ENCODE results near the gene FARP1.
"Not testable (repeated sequence)": the region's sequence is repeated elsewhere in the genome, so short reads cannot be mapped to it uniquely, and the experiment has no call there.

Gene FARP1

DNA sequence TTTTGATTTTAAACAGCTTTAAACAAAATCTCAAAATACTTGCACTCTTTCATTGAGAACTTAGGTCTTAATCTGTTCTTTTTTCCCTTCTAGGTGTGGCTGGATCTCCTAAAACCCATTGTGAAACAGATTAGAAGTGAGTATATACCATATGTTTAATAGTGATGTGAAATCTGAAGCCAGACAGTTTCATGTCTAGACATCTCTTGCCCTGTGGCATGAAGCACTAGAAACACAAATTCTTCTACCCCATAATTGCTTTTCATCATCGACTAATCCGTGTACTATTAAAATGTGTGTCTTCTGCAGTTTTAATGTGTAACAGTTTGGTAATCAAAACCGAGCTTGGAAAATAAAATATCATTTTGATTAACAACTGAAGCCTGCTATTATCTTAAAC is 222.4 kb downstream of the FARP1 start:
- DNase-seq (ENCODE audit: low read depth in 3 of 3): no peak

DNA sequence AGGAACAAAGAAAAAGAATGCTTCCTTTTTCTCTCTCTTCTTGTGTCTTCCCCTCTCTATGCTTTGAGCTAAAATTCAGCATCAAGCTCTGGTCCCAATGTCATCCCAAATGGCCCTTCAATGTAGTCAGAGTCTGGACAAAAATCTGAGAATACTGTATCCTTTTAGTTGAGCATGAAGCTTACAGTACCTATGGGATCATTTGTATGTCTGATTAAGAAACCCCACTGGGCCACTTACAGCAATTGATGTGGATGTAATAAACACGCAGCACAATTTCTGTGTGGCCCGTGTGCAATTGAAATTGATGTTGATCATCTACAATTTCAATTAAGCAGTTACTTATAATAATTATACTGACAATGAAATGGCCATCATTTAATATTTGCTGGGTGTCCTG is 223.1 kb downstream of the FARP1 start:
- no peak for DNase-seq (ENCODE audit: low read depth in 3 of 3)

DNA sequence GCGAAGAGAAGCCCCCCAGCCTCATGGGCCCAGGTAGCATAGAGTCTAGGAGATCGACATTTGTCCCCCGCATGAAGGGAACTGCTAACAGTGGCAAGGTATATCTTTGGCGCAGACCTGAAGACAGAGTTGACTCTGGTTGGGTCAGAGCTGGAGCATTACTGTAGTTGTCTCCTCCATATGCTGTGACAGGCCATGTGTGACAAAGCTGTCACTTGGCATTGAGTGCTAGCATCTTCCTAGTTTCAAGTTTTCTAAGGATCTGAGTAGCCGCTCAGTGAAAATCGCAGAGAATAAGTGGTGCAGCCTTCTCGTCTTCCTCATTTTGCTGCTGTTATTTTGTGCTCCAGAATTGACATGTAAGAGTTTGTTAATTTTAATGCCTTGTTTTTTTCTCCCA is 223.5 kb downstream of the FARP1 start:
- no peak for DNase-seq (ENCODE audit: low read depth in 3 of 3)

DNA sequence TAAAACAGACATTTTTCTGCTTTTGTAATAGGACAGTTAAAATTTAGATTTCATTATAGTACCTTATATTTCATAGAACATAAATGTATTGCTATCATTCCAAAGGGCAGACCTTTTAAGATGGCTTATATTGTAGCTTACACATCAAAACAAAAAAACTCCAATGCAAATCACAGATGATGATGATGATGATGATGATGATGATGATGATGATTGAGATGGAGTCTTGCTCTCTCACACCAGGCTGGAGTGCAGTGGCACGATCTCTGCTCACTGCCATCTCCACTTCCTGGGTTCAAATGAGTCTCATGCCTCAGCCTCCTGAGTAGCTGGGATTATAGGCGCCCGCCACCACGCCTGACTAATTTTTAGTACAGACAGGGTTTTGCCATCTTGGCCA is 224.1 kb downstream of the FARP1 start:
- DNase-seq (ENCODE audit: low read depth in 3 of 3): no peak

DNA sequence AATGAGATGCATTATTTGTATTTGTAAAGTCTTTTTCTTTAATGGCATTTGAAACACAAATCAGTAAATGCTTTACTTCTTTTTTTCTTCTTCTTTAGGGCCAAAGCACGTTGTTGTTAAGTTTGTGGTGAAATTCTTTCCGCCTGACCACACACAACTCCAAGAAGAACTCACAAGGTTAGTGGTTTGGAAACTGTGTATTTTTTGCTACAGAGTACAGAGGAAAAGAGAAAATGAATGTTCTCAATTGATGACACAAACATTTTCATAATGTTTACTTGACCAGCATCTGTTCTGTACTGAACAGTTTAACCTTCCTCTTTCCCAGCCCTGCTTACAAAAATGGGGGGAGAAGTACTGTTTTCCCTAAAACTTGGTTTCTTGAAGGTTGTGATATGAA is 225.1 kb downstream of the FARP1 start:
- DNase-seq (ENCODE audit: low read depth in 3 of 3): no peak

DNA sequence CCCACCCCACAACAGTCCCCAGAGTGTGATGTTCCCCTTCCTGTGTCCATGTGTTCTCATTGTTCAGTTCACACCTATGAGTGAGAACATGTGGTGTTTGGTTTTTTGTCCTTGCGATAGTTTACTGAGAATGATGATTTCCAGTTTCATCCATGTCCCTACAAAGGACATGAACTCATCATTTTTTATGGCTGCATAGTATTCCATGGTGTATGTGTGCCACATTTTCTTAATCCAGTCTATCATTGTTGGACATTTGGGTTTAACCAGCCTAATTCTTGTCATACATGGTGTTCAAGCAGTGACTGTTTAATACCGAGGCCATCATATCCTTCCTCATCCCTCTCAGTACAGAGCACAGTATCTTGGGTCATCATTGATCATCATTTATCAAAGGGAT is 226.6 kb downstream of the FARP1 start:
- DNase-seq (ENCODE audit: low read depth in 3 of 3): not testable (repeated sequence)

DNA sequence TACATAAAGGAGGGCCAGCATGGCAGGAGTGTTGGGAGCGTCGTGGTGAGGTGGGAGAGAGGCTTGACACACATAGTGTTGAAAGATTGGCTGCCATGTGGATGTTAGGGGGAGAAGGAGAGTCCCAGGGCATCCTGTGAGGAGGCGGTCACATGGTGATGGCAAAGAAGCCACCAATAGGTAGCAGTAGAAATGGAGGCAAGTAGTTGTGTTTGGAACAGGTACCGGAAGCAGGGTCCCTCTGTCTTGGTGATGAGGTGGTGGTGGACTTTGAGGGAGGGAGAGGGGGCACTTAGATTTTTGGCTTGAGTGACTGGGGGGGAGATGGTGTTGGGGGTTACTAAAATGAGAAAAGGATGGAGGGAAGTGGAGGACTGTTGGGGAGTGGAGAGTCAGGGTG is 227.4 kb downstream of the FARP1 start:
- DNase-seq (ENCODE audit: low read depth in 3 of 3): no peak

DNA sequence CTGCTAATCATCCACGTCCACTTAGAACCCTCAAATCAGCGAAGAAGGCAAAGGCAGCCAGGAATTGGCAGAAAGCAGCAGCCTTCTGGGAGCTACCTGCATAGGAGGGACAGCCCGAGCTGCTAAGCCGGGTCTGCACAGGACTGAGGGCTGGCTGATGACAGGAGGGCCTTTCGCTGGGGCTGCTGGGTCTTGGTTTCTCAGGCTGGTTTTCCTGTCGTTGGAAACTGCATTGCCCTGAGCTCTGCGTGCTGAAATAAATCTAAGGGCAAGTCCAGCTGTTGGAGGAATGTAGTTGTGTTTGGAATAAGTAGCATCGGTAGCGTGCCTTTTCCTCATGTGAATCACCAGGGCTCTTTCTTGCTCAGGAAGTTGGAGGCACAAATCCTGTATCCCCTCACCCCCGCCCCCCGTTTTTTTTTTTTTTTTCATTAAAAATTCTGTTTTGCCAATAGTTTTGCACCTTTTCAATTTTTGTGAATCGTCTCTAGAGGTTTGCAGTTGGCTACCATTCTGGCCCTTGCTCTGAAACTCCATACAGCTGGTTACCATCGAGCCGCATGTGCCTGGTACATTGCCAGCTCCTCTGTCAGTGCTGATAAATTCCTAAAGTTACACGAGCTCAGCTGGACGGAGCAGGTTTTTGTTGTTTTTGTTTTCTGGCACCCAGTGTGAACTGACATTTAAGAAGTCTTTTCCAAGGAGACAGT is 228.1 kb downstream of the FARP1 start:
- DNase-seq (ENCODE audit: low read depth in 3 of 3): no peak

DNA sequence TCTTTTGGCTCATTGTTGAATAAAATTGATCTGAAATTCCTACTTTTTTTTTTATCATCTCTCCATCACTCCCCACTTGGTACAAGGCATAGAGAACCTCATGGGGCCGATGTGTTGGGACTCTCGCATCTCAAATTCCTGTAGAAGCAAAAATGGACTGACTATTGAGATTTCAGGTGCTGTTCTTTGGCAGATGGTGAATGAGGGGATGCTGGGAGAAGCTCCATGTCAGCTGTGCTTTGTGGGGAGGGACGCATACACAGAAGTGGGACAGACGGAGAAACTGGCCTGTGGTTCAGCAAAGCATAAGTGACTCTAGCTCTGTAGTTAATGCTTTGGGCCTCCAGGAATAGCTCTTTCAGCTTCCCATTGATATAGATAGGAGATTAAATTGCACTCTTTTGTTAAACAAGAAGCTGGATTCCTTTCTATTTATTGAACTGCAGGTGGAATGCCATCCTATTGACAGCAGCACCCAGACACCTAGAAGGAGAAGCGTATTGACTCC is 228.7 kb downstream of the FARP1 start:
- DNase-seq (ENCODE audit: low read depth in 3 of 3): no peak

DNA sequence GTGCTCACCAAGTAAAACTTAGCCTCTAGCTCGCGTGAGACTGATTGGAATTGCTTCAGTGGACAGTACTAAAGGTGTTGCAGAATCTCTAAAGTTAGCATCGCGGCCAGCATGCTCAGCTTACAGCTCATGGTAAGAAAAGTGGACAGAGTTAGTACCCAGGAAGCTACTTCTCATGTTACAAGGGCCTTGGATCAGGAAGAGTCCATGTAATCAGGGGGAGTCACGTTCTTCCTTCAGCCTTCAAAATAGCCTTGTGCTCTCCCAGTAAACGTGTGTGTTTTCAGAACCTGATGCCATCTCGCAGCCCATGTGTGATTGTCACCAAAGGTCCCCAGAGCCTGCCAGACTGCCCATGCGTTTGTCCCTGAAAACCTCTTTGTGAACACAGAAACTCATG is 230.0 kb downstream of the FARP1 start:
- no peak for DNase-seq (ENCODE audit: low read depth in 3 of 3)

DNA sequence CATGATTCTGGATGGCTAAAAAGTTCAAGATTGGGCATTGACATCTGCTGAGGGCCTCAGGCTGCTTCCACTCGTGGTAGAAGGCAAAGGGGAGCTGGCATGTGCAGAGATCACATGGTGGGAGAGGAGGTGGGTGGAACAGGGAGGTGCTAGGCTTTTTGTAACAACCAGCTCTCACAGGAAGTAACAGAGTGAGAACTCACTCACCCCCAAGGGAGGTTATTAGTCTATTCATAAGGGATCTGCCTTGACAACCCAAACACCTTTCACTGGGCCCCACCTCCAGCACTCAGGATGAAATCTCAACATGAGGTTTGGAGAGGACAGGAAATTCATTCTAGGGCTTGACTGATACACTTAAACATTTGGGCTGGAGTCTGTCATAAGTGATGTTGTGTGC is 231.9 kb downstream of the FARP1 start:
- DNase-seq (ENCODE audit: low read depth in 3 of 3): no peak

DNA sequence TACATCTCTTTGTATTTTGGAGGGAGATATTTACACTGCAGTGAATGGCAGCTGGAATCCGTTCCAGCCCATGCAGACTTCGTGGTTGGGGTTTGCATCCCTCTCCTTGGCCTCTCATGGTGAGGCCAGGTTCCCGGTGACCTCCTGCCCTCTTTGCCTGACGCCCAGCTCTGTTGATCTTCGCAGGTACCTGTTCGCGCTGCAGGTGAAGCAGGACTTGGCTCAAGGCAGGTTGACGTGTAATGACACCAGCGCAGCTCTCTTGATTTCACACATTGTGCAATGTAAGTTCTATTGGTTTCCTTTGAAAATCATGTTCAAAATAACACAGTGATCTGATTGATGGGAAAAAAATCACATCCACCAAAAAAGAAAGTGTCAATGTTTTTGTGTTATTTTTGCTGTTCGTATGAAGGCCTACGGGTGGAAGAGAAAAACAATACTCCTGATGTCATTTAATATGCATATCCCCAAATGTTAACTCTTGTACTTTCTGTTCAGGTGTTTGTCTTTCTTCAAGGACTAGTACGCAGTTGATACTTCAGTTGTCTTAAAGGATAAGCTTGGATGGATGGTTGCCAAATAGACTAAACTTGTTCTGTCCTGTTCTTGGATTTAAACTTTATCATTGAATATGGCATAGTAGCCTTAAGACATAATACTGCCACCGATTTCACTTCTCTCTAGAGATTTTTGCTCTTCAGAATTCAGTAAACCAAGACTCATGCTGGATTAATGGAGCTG is 234.9 kb downstream of the FARP1 start:
- no peak for DNase-seq (ENCODE audit: low read depth in 3 of 3)

DNA sequence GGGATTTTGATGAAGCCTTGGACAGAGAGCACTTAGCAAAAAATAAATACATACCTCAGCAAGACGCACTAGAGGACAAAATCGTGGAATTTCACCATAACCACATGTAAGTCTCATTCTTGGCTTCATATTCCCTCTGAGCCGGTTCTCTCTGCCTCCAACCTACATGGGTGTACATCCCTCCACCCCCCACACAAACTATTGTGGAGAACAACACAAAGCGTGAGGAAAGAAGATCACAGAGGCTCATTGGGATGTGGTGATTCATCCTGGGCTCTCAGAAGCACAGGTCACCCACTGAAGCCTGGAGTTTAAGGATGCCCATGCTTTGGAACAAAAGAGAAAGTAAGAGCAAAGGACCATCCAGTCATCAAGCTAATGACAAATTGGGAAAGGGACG is 241.8 kb downstream of the FARP1 start:
- DNase-seq (ENCODE audit: low read depth in 3 of 3): no peak

DNA sequence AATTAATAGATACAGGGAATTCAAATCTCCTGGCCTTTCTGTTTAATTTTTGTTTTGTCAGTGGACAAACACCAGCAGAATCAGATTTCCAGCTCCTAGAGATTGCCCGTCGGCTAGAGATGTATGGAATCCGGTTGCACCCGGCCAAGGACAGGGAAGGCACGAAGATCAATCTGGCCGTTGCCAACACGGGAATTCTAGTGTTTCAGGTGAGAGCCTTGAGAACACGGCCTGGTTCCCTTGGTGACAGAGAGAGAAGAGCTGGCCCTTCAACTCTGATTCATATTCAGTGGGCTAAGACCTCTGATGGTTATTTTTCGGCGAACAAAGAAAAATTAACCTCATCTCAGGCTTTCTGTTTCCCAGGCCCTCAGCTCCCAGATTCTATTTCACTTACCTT is 242.7 kb downstream of the FARP1 start:
- no peak for DNase-seq (ENCODE audit: low read depth in 3 of 3)

DNA sequence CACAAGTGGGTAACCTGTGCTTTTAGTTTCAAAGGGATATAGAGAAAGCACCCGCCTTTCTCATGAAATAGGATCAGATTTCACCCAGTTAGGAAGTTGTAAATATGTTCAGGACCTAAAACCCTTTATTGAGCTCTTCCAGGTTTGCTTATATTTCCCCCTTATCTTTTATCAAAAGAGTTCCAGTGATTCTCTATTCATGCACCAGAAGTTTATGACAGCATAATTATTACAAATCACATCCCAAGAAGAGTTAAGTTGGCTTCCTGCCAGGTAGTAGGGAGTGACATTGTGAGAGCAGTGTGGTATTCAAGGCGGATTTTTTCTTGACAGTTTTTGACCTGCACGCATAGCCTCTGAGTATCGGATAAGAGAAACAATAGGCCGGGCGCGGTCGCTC is 243.7 kb downstream of the FARP1 start:
- DNase-seq (ENCODE audit: low read depth in 3 of 3): no peak

DNA sequence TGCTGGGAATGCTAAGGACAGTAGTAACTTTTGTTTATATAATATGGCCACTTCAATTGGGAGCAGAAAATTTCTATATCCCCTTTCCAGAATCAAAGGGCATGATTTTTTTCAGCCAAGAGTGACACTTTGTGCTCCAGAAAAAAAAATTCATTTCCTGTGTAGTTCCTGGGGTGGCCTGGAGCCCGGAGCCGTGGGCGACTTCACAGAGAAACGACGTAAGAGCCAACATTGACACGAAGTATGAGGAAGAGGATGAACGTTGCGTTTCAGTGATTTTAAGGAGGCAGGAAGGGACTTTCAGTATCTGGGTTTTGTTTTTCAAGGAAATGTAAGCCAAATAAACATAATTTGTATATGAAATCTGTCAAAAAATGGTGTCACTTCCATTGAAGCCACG is 246.4 kb downstream of the FARP1 start:
- no peak for DNase-seq (ENCODE audit: low read depth in 3 of 3)

DNA sequence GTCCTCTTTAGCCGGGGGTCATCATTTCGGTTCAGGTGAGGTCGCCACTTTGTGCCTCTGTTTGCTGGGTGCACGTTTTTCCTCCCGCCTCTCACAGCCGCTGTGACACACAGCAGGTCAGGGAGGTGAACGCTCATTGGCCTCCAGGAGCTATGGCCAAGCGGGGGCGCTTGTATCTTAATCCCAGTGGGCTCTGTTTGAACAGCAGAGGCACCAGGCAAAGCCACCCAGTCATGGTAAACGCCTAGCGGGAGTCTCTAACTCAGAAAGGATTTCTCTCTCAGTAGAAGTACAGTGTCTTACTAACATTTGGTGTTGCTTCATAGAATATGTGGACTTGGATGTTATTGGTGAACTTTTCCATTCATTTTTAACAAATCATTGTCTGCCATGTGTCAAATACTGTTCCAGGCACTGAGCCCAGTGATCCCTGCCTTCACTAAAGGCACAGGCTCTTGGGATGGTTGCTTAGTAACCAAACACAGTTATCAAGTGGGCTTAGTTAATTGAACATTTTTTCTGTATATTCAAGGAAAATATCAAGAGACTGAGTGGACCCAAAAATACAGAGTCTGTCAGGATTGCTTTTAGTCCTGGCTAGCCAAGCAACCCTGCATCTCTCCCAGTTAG is 247.3 kb downstream of the FARP1 start:
- DNase-seq (ENCODE audit: low read depth in 3 of 3): no peak

DNA sequence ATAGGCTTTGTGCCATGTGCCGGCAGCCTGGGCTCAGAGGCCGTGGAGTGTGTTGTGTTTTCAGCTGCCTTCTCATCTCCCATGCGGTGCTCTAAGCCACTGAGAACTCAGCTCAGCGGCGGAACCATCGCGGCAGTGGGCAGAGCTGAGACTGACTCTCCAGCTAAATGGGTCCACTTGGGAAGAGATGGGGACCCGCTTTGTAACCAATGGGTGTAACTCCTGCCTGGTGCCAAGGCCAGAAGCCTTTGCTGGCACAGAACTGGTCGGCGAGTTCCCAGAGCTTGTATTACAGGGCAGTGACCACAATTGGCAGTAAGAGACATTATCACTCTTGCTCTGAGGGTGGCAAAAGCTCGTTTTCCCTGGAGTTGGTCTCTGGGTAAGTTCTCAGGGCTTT is 251.0 kb downstream of the FARP1 start:
- no peak for DNase-seq (ENCODE audit: low read depth in 3 of 3)

DNA sequence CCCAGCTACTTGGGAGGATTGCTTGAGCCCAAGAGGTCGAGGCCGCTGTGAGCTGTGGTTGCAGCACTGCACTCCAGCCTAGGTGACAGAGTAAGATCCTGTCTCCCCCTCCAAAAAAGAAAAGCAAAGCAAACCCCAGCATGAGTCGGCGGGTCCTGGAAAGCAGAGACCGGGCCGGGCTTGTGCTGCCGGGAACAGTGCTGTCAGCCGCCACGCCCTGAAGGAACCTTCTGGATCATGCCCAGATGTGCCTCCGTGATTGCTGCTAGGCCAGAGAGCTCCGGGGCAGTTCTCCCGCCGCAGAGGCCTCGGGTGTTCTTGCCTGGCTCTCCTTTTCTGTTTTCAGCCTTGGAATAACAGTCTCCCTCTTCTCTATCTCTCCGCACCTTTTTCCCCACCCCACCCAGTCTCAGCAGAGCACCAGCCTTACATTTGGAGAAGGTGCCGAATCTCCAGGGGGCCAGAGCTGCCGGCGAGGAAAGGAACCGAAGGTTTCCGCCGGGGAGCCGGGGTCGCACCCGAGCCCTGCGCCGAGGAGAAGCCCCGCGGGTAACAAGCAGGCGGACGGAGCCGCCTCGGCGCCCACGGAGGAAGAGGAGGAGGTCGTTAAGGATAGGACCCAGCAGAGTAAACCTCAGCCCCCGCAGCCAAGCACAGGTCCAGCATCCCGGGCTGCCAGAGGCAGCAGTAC is 252.1 kb downstream of the FARP1 start:
- no peak for DNase-seq (ENCODE audit: low read depth in 3 of 3)

DNA sequence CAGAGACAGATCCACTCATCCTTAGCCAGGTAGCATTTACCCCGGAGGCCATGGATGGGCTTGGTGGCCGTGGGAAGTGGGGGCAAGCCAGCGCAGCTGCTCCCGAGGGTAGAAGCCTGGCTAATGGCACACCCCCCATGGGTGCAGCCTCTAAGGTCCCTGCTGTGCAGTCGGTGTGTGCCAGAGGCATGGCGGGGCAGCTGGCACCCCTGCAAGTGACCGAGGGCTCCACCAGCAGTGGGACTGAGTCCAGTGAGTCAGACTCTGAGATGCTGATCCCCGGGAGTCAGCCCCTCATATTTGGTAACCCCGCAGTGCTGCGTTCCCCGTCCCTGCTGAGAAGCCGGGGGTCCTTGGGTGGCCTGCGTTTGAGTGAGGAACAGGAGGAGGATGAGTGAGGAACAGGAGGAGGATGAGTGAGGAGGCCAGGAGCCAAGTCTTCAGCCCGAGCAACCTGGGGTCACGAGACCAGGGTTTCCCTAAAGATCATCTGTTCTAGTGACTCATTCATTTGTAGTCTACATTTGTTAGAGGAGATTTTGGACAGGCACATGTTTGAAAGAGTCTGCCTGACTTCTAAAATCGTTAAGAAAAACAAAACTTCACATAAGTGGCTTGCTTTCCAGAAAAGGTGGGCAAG is 253.3 kb downstream of the FARP1 start:
- no peak for DNase-seq (ENCODE audit: low read depth in 3 of 3)

DNA sequence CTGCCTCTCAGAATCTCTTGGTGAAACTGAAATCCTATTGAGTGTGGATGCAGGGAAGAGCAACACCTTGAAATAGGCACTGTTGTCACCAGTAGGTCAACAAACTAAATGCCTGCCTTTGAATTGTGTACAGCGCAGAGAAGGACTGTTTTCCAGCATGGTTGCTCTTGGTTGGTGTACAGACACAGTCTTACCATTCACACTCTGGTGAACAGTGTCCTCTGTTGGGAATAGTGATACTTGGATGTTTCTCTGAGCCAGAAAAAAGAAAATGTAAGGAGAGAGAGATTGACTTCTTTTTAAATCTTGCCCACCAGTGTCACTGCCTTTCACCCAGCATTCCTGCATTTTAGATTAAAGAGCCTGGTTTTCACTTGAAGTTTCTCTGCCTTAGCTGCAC is 254.3 kb downstream of the FARP1 start:
- no peak for DNase-seq (ENCODE audit: low read depth in 3 of 3)

DNA sequence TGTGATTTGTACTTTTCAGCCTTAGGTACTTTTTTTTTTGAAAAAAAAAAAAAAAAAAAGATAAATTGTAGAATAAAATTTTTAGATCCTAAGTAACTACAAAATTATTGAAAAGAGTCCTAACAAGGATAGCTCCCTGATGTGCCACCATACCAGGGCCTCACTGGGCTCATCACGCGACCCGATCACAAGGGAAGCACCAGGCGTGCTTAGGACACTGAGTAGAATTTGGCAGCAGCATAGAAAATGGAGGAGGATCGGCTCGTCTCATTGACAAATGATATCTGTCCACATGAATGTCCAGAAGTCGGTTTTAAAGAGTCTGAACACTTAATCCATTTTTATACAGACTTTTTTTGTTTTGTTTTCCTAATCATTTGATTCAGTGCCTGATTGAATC is 255.0 kb downstream of the FARP1 start:
- no peak for DNase-seq (ENCODE audit: low read depth in 3 of 3)

All from stimulated activated CD4-positive, alpha-beta T cell treated with anti-CD3 and anti-CD28 coated beads, TNF-alpha, amount 100 ng/mL, for 4 hours (primary cell).